IMR-90 (cell line): Measurements from ENCODE around the gene ACAA2. TPM values are rescaled to one million over a fixed set of nuclear protein-coding genes. Genes with fewer than 3 reads are reported as not detected.
A peak's percentile ranks its signal among the peaks of the same experiment; 100 is the strongest.

Source experiments
- ATAC-seq: fragments of 200-7000 bp; cut with Tn5 transposase; 2 replicates; pipeline ENCODE4 v1.9.1; 2020; ENCODE audit warnings: low read depth, mild to moderate bottlenecking, moderate library complexity
- BruUV-seq: library from RNA; stranded (reverse); fragments of 400-500 nt; replicated peaks from 2 replicates; lab custom pipeline; 2021; lab: Mats Ljungman, UMichigan
- CTCF ChIA-PET: fragments of 300-600 bp; formaldehyde crosslinking; extraction: SDS; loops from one replicate; lab custom pipeline; 2021; ENCODE audit warnings: antibody characterized with exemption; lab: Yijun Ruan, JAX
- POLR2A ChIA-PET: fragments of 300-600 bp; sonication (Branson Sonifier 250); formaldehyde crosslinking; loops from one replicate; lab custom pipeline; 2022; ENCODE audit warnings: antibody characterized with exemption; ENCODE audit not compliant: unreplicated experiment; lab: Charles Lee
- DNase-seq: peaks from one replicate; pipeline ENCODE4 v3.0.0; 2013
- H2AFZ ChIP-seq: replicated peaks from 2 replicates; pipeline ENCODE3; 2013; ENCODE audit warnings: low read length, mild to moderate bottlenecking; ENCODE audit not compliant: poor library complexity
- H2AK5ac ChIP-seq: 2 replicates; pipeline ENCODE4 v1.6.1; 2013; ENCODE audit warnings: low read depth, low read length, inconsistent platforms
- H2AK9ac ChIP-seq: replicated peaks from 2 replicates; pipeline ENCODE3; 2013; ENCODE audit warnings: mild to moderate bottlenecking, low read depth, low read length, moderate library complexity; ENCODE audit not compliant: poor library complexity
- H2BK120ac ChIP-seq: 2 replicates; pipeline ENCODE4 v1.6.1; 2013; ENCODE audit warnings: low read depth, low read length, inconsistent platforms
- H2BK15ac ChIP-seq: 3 replicates; pipeline ENCODE4 v1.6.1; 2013; ENCODE audit warnings: low read depth, low read length, inconsistent platforms
- H2BK20ac ChIP-seq: 2 replicates; pipeline ENCODE4 v1.6.1; 2013; ENCODE audit warnings: low read depth, mild to moderate bottlenecking, inconsistent platforms, low read length, moderate library complexity
- H2BK5ac ChIP-seq: 2 replicates; pipeline ENCODE4 v1.6.1; 2013; ENCODE audit warnings: mild to moderate bottlenecking, low read depth, low read length, inconsistent platforms; ENCODE audit not compliant: poor library complexity, severe bottlenecking
- H3K14ac ChIP-seq: replicated peaks from 2 replicates; pipeline ENCODE4 v1.6.1; 2013; ENCODE audit warnings: low read depth, low read length, inconsistent platforms
- H3K18ac ChIP-seq: 2 replicates; pipeline ENCODE4 v1.6.1; 2013; ENCODE audit warnings: low read depth, low read length, control low read depth
- H3K23ac ChIP-seq: 2 replicates; pipeline ENCODE4 v1.6.1; 2013; ENCODE audit warnings: low read depth, low read length, inconsistent platforms
- H3K27ac ChIP-seq: 2 replicates; pipeline ENCODE4 v1.5.1; 2013; ENCODE audit warnings: mild to moderate bottlenecking, control low read depth, low read length; ENCODE audit not compliant: insufficient read depth
- H3K27me3 ChIP-seq: 2 replicates; pipeline ENCODE4 v1.6.1; 2013; ENCODE audit warnings: low read length; ENCODE audit not compliant: control insufficient read depth, insufficient read depth
- H3K36me3 ChIP-seq: 2 replicates; pipeline ENCODE4 v1.6.1; 2013; ENCODE audit warnings: low read length, mixed read lengths; ENCODE audit not compliant: control insufficient read depth, insufficient read depth
- H3K4ac ChIP-seq: 2 replicates; pipeline ENCODE4 v1.6.1; 2013; ENCODE audit warnings: low read depth, low read length, inconsistent platforms
- H3K4me1 ChIP-seq: 2 replicates; pipeline ENCODE4 v1.6.1; 2013; ENCODE audit warnings: low read length, mixed read lengths; ENCODE audit not compliant: control insufficient read depth, insufficient read depth
- H3K4me2 ChIP-seq: 2 replicates; pipeline ENCODE4 v1.6.1; 2013; ENCODE audit warnings: low read depth, mild to moderate bottlenecking, control low read depth, low read length, moderate library complexity
- H3K4me3 ChIP-seq: 2 replicates; pipeline ENCODE4 v1.5.1; 2013; ENCODE audit warnings: low read depth, mild to moderate bottlenecking, control low read depth, low read length, moderate library complexity; ENCODE audit not compliant: insufficient read depth
- H3K56ac ChIP-seq: 2 replicates; pipeline ENCODE4 v1.6.1; 2013; ENCODE audit warnings: low read length, inconsistent platforms; ENCODE audit not compliant: insufficient read depth; ENCODE audit errors: extremely low read depth
- H3K79me1 ChIP-seq, 2 experiments: 2 replicates each; pipeline ENCODE4 v1.6.1; 2013; ENCODE audit warnings: low read length in 2 of 2, inconsistent platforms in 1 of 2, low read depth in 1 of 2
- H3K9ac ChIP-seq: 2 replicates; pipeline ENCODE4 v1.6.1; 2013; ENCODE audit warnings: low read depth, low read length, control low read depth
- H3K9me1 ChIP-seq: 2 replicates; pipeline ENCODE4 v1.6.1; 2013; ENCODE audit warnings: low read length, inconsistent platforms; ENCODE audit not compliant: insufficient read depth
- H3K9me3 ChIP-seq: 2 replicates; pipeline ENCODE4 v1.6.1; 2013; ENCODE audit warnings: low read length; ENCODE audit not compliant: control insufficient read depth, insufficient read depth
- H4K20me1 ChIP-seq: 2 replicates; pipeline ENCODE4 v1.6.1; 2013; ENCODE audit warnings: low read length, inconsistent platforms; ENCODE audit not compliant: insufficient read depth
- H4K5ac ChIP-seq: 2 replicates; pipeline ENCODE4 v1.6.1; 2013; ENCODE audit warnings: mild to moderate bottlenecking, low read depth, low read length, control low read depth
- H4K8ac ChIP-seq, 2 experiments: 2 replicates each; pipeline ENCODE4 v1.6.1; 2013; ENCODE audit warnings: low read depth in 2 of 2, low read length in 2 of 2, control low read depth in 1 of 2, inconsistent platforms in 1 of 2
- H4K91ac ChIP-seq: 2 replicates; pipeline ENCODE4 v1.6.1; 2013; ENCODE audit warnings: low read depth, low read length, inconsistent platforms; ENCODE audit not compliant: insufficient read depth
- CHD1 ChIP-seq: IDR thresholded peaks from 2 replicates; pipeline ENCODE4 v1.6.1; 2012; ENCODE audit warnings: low read depth, low read length, improper control_type of control experiment
- MAFK ChIP-seq: IDR thresholded peaks from 2 replicates; pipeline ENCODE4 v1.6.1; 2012; ENCODE audit warnings: low read depth, low read length, improper control_type of control experiment
- WGBS, 2 experiments: methylation state at CpG; one replicate each; pipeline versions ENCODE4 v1.1.5 to v1.1.7; 2013; ENCODE audit warnings: missing lambda C conversion rate in 2 of 2; ENCODE audit not compliant: insufficient read length in 1 of 2; ENCODE audit errors: extremely low coverage in 2 of 2; 5-methylcytosine and 5-hydroxymethylcytosine counted together
- dilution Hi-C: fragments of 300-500 bp; cut with HindIII; formaldehyde crosslinking; loops from one replicate; pipeline ENCODE4 v1.14.3; 2018; ENCODE audit warnings: low sequenced_read_pairs; ENCODE audit not compliant: unreplicated experiment
- in situ Hi-C: fragments of 300-500 bp; cut with MboI; formaldehyde crosslinking; loops from 3 replicates; pipeline ENCODE4 v1.14.3; 2019; ENCODE audit warnings: low sequenced_read_pairs, inconsistent platforms, mixed read lengths
- intact Hi-C: fragments of 100-400 bp; cut with micrococcal nuclease; formaldehyde crosslinking; loops from 2 replicates; pipeline ENCODE4 v1.10.0; 2022
- polyA plus RNA-seq, 3 experiments: library from polyadenylated mRNA; depleted of rRNA; stranded (reverse); fragments of >200 nt; gene quantifications; 2 replicates each; pipeline ENCODE4 v1.2.3, GENCODE V29; 2012; ENCODE audit warnings: low replicate concordance in 1 of 3
- total RNA-seq: library from RNA; depleted of rRNA; stranded (reverse); fragments of >200 nt; gene quantifications from 2 replicates; pipeline ENCODE4 v1.2.3, GENCODE V29; 2012

ACAA2 gene
- total and polyA plus RNA-seq, 2 of the 4 experiments (the other 2 are of a cell fraction): 24.4 to 61.5 TPM

GRCh38 chr18:49763590-49763989 lies 49.7 kb downstream of the ACAA2 start:
- Histone ChIP-seq H3K4me2 (no peak overlapping the region), H4K91ac (0 out of 2 replicates have a peak overlapping the region, but pooled peaks have one; percentile 35), H3K9me3 (no peaks in the 10 kb centered on the region), H3K56ac (no peak overlapping the region), H2BK5ac (no peak overlapping the region), H2BK20ac (peak overlapping the region; percentile 67; the same call in 1 of the 2 replicates), H2AFZ (peak overlapping the region; percentile 63), H3K4me3 (no peak overlapping the region), H4K8ac (no peak overlapping the region), H4K20me1 (no peaks in the 10 kb centered on the region), H2AK5ac (0 out of 2 replicates have a peak overlapping the region, but pooled peaks have one; percentile 13), H3K14ac (peak overlapping the region; percentile 13; the same call in 1 of the 2 replicates), H3K79me1 (no peaks in the 10 kb centered on the region), H3K4ac (no peak overlapping the region), H3K4me1 (peaks cover 5% of the 10 kb centered on the region), H4K5ac (no peak overlapping the region), H2BK15ac (0 out of 3 replicates have a peak overlapping the region, but pooled peaks have one; percentile 6), H3K27me3 (no peaks in the 10 kb centered on the region; the same call in 1 of the 2 replicates), H2AK9ac (peak overlapping the region; percentile 72), H3K9ac (no peak overlapping the region), H3K23ac (no peak overlapping the region), H2BK120ac (peak overlapping the region; percentile 32; the same call in 1 of the 2 replicates), H3K36me3 (no peaks in the 10 kb centered on the region), H3K18ac (no peak overlapping the region), H3K9me1 (peaks cover 9% of the 10 kb centered on the region; the same call in 1 of the 2 replicates), H3K27ac (no peak overlapping the region)
- BruUV-seq: no TSS peak
- ChIA-PET POLR2A (no interaction called here), CTCF (no interaction called here)
- in situ Hi-C loops: loop anchor here (10.0 kb wide), 1 partner anchor 249 kb away; no protein-coding TSS in a partner anchor
- no peak for DNase-seq
- ATAC-seq: no peak
- WGBS, 2 experiments: no CpG with 5 or more reads among the region's 2 CpGs
- TF ChIP-seq CHD1 (no peak), MAFK (no peak)
- intact Hi-C loops: no loop called here
- dilution Hi-C loops: no loop called here
